GM20431 (cell line): ENCODE data around the gene PSME4.
"Not testable (repeated sequence)": the region's sequence is repeated elsewhere in the genome, so short reads cannot be mapped to it uniquely, and the experiment has no call there.

Source experiments
- in situ Hi-C: fragments of 300-500 bp; cut with MseI, MboI; formaldehyde crosslinking; loops from one replicate; pipeline ENCODE4 v1.15.0; 2020; ENCODE audit warnings: low sequenced_read_pairs; ENCODE audit not compliant: unreplicated experiment

The PSME4 gene

GRCh38 chr2:53969285-53969967, 1.4 kb downstream of the PSME4 start:
- in situ Hi-C loops: no loop called here

DNA sequence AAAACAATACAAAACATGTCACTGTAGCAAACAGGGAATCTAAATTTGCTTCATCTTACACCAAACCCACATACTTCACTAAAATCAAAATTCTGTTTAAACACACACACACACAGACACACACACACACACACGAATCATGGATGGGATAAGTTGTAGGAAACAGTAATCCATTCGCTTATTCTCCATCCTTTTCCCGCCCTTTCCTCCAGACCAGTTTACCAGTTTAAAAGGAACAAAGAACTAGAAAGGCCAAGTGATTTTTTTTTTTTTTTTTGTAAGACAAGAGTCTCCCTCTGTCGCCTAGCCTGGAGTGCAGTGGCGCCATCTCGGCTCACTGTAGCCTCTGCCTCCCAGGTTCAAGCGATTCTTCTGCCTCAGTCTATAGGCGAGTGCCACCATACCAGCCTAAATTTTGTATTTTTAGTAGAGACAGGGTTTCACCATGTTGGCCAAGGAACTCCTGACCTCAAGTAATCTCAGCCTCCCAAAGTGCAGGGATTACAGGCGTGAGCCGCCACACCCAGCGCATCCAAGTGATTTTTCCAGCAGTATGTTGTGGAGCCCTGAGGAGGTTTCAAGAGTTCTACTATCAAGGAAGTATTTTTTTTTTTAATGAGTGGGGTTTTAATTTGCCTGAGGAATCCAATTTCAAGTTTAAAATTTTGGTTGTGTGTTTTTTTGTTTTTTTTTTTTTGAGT, 5.7 kb downstream of the PSME4 start:
- in situ Hi-C loops: no loop called here

- in situ Hi-C loops: no loop called here
Observed at GRCh38 chr2:53964257-53964952, 6.4 kb downstream of the PSME4 start.

DNA sequence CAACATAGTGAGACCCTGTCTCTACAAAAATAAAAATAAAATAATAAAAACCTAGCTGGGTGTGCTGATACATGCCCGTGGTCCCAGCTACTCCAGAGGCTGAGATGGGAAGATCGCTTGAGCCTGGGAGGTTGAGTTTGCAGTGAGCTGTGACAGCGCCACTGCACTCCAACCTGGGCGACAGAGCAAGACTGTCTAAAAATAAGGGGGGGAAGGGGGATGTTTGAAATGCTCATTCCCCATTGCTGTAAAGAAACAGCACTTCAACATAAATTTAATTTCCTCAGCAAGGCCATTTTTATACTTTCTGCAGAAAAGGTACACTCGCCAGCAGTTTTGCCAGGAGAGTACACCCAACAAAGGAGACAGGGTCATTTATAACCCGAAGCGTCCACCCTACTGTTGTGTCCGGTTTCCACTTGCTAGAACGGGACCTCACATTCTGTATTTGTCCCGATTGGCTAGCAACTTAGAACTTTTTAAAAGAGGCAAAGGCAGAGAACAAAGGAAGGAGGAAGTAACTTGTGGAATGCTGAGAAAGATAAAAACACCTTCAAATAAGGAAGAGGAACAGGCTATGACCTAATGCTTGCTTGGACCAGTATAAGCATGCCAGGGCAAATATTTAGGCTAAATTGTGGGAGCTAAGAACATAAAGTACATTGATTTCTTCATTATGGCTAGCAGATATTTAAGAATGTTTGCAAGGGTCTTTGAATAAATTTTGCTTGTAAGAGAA, 9.1 kb downstream of the PSME4 start:
- in situ Hi-C loops: not testable (repeated sequence)

- in situ Hi-C loops: no loop called here
Observed at GRCh38 chr2:53960476-53960875, 10.3 kb downstream of the PSME4 start.

DNA sequence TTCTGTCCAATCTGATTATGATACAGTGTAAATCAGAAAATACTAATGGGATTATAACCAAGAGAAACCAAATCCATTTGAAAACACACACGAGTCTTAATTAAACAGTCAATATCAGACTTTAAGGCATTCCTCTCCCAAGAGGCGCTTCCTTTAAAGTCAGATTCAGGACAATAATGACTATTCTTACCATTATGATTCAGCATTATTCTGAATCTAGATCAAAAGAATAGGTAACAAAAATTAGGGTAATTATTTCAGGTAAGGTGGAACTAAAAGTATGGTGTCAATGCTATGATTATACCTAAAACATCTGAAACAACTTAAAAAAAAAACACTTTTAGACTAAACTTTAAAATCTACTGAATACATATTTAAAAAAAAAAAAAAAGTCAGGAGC, 12.3 kb downstream of the PSME4 start:
- in situ Hi-C loops: no loop called here

- in situ Hi-C loops: no loop called here
Observed at GRCh38 chr2:53952519-53952918, 18.3 kb downstream of the PSME4 start.

GRCh38 chr2:53949457-53949856, 21.3 kb downstream of the PSME4 start:
- in situ Hi-C loops: no loop called here

DNA sequence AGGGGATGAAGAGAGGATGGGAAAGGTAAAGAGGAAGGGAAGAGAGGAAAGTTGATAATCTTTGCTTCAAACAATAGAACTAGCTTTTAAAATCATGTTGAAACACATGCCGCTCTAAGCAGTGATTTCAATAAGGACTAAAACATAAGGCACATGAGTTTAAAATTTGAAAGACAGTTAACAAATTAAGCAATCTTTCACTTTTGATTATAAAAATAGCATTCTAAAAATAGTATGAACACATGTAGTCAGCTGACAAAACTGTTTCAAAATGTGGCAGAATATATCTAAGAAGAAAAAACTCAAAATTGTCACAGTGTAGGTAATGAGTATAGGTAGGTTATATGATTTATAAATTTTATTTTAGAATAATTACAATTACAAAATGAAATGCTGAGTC, 25.3 kb downstream of the PSME4 start:
- in situ Hi-C loops: no loop called here

GRCh38 chr2:53944542-53944941, 26.3 kb downstream of the PSME4 start:
- in situ Hi-C loops: no loop called here

DNA sequence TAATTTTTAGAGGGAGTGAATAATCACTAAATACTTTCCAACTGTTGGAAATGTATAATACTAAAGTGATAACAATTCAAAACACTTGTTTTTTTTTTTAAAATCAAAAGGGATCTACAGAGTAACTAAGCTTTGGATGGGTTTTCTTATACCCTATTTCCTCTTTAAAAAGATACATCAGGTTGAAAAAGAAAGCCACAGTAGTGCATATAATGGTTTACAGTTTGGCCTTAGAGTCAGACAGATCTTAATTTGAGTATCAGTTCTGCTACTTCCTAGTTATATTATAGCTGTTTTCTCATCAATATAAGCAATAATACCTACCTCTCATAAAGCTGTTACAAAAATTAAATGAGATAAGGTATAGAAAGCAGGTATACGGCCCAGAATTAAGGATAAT, 28.5 kb downstream of the PSME4 start:
- in situ Hi-C loops: no loop called here

GRCh38 chr2:53941749-53942148, 29.0 kb downstream of the PSME4 start:
- in situ Hi-C loops: no loop called here

GRCh38 chr2:53939656-53940055, 31.1 kb downstream of the PSME4 start:
- in situ Hi-C loops: no loop called here

DNA sequence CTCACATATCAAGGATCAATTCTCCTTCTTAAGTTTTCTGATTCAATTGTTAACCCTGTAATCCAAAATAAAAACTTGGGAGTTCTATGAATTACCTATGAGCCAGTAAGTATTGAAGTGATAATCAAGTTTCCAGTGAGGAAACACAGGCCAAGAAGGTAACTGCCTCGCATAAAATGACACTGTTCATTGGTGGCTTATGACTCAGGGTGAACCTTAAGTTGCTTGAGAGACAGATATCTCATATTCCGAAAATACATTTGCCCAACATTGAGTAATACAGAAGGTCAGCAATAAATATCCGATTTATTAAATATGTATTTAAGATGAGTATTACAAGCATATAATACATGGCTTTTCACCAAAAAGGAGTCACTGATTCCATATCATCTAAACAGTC, 31.9 kb downstream of the PSME4 start:
- in situ Hi-C loops: no loop called here

- in situ Hi-C loops: no loop called here
Observed at GRCh38 chr2:53933329-53933728, 37.5 kb downstream of the PSME4 start.

GRCh38 chr2:53926321-53926720, 44.5 kb downstream of the PSME4 start:
- in situ Hi-C loops: not testable (repeated sequence)

- in situ Hi-C loops: no loop called here
Observed at GRCh38 chr2:53913721-53914120, 57.1 kb downstream of the PSME4 start.

GRCh38 chr2:53911434-53912189, 59.2 kb downstream of the PSME4 start:
- in situ Hi-C loops: no loop called here

DNA sequence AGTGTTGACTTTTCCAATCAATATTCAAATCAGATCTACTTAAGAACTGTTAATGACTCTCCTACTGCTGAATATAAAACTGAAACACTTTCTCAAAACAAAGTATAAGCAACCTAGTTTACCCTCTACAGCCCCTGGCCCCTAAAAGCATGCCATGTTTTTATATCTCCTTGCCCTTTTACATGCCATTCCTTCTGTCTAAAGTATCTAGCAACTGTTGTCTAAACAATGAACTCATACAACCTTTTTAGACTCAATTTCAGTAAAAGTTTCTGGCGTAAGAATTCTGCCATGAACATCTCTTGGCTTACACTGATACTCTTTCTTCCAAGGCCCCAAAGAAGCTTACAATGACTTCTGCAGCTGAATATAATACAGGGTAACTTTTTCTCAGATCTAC, 63.2 kb downstream of the PSME4 start:
- in situ Hi-C loops: no loop called here

GRCh38 chr2:53905396-53905795, 65.4 kb downstream of the PSME4 start:
- in situ Hi-C loops: no loop called here
